ENCODE measurements around the gene PKIG.

GRCh38 chr20:44613575-44613974, 31.2 kb downstream of the PKIG start:
- TF ChIP-seq CTCF (optimal IDR thresholded peaks at IDR 0.05 in 1 of 3, IDR thresholded peaks at IDR 0.05 in 1 of 3, conservative IDR thresholded peaks at IDR 0.05 in 1 of 3; ENCODE audit: extremely low read depth in 1 of 3, insufficient read depth in 2 of 3, low read length in 3 of 3) (no peak), EZH2 (IDR thresholded peaks at IDR 0.05; ENCODE audit: low read length) (no peak)
